GM12878 (cell line): ENCODE results near the gene PYGO1. TPM values are rescaled to one million over a fixed set of nuclear protein-coding genes. Genes with fewer than 3 reads are reported as not detected.
"Not testable (repeated sequence)": the region's sequence is repeated elsewhere in the genome, so short reads cannot be mapped to it uniquely, and the experiment has no call there.

Experiments
- ATAC-seq: fragments of 200-7000 bp; cut with Tn5 transposase; 3 replicates; pipeline ENCODE4 v1.9.1; 2020; ENCODE audit warnings: mild to moderate bottlenecking, moderate library complexity
- BruUV-seq: library from RNA; stranded (reverse); fragments of 400-500 nt; replicated peaks from 2 replicates; lab custom pipeline; 2021; lab: Mats Ljungman, UMichigan
- CTCF ChIA-PET: fragments of 300-600 bp; sonication (Branson Sonifier 250); formaldehyde crosslinking; extraction: SDS; loops from one replicate; lab custom pipeline; 2021; ENCODE audit warnings: inconsistent platforms; lab: Yijun Ruan, JAX
- POLR2A ChIA-PET: fragments of 350-600 bp; formaldehyde crosslinking; extraction: SDS; loops from one replicate; lab custom pipeline; 2021; ENCODE audit warnings: inconsistent platforms; lab: Charles Lee
- RAD21 ChIA-PET: fragments of 300-600 bp; sonication (Branson Sonifier 250); formaldehyde crosslinking; loops from one replicate; lab custom pipeline; 2023; ENCODE audit warnings: antibody characterized with exemption; ENCODE audit not compliant: unreplicated experiment; lab: Charles Lee
- SMC1A ChIA-PET: fragments of 300-600 bp; sonication (Branson Sonifier 250); formaldehyde crosslinking; loops from one replicate; lab custom pipeline; 2023; ENCODE audit not compliant: unreplicated experiment, uncharacterized antibody; lab: Charles Lee
- DNase-seq: peaks from one replicate; pipeline ENCODE4 v3.0.0-alpha.2; 2011; ENCODE audit warnings: low read depth, low spot score
- FAIRE-seq: peaks from 3 replicates; lab custom pipeline; 2011; peaks lifted over from hg19 to GRCh38; lab: Jason Lieb, UNC
- H2AFZ ChIP-seq: 2 replicates; pipeline ENCODE4 v1.6.0; 2011; ENCODE audit warnings: low read depth, low read length, control low read depth; ENCODE audit not compliant: control insufficient read depth
- H3K27ac ChIP-seq: 2 replicates; pipeline ENCODE4 v1.5.1; 2011; ENCODE audit warnings: control low read depth; ENCODE audit not compliant: control insufficient read depth, insufficient read depth
- H3K27me3 ChIP-seq, 2 experiments: replicated peaks in 1 of 2; 2 replicates each; pipeline versions ENCODE4 v1.6.0 to v1.6.1; 2011; ENCODE audit warnings: low read length in 1 of 2; ENCODE audit not compliant: control insufficient read depth in 2 of 2, insufficient read depth in 2 of 2
- H3K36me3 ChIP-seq, 2 experiments: 2 replicates each; pipeline ENCODE4 v1.5.1; 2011; ENCODE audit warnings: low read length in 1 of 2; ENCODE audit not compliant: control insufficient read depth in 2 of 2, insufficient read depth in 2 of 2
- H3K4me1 ChIP-seq: 2 replicates; pipeline ENCODE4 v1.6.1; 2011; ENCODE audit warnings: mild to moderate bottlenecking, low read length, moderate library complexity, mixed read lengths; ENCODE audit not compliant: control insufficient read depth, insufficient read depth
- H3K4me2 ChIP-seq: 2 replicates; pipeline ENCODE4 v1.6.0; 2011; ENCODE audit warnings: control low read depth; ENCODE audit not compliant: control insufficient read depth, insufficient read depth
- H3K4me3 ChIP-seq: fragments of 200-600 bp; sonication (generic); 2 replicates; pipeline ENCODE4 v1.5.1; 2016
- H3K79me2 ChIP-seq: 2 replicates; pipeline ENCODE4 v1.6.0; 2011; ENCODE audit warnings: low read length; ENCODE audit not compliant: control insufficient read depth, insufficient read depth
- H3K9ac ChIP-seq: 2 replicates; pipeline ENCODE4 v1.8.0; 2011; ENCODE audit warnings: low read length, control low read depth, mixed read lengths; ENCODE audit not compliant: control insufficient read depth, insufficient read depth
- H3K9me3 ChIP-seq: replicated peaks from 3 replicates; pipeline ENCODE4 v1.5.1; 2011; ENCODE audit warnings: mild to moderate bottlenecking, low read length; ENCODE audit not compliant: control insufficient read depth, insufficient read depth
- H4K20me1 ChIP-seq: 2 replicates; pipeline ENCODE4 v1.6.0; 2011; ENCODE audit not compliant: control insufficient read depth, insufficient read depth
- CBX3 ChIP-seq: fragments of 200-600 bp; sonication (generic); IDR thresholded peaks from 2 replicates; pipeline ENCODE4 v1.6.1; 2016; ENCODE audit warnings: low read depth, borderline replicate concordance
- IKZF2 ChIP-seq, 2 experiments: fragments of 450-650 bp; IDR thresholded peaks; 2 replicates each; pipeline ENCODE4 v1.6.1; 2017; ENCODE audit warnings: mild to moderate bottlenecking in 2 of 2, moderate library complexity in 2 of 2
- SMC3 ChIP-seq: IDR thresholded peaks from 2 replicates; pipeline ENCODE4 v1.6.1; 2011; ENCODE audit warnings: low read length, improper control_type of control experiment, borderline replicate concordance
- SREBF1 ChIP-seq: IDR thresholded peaks from 2 replicates; pipeline ENCODE4 v1.6.1; 2012; ENCODE audit warnings: mild to moderate bottlenecking, low read length
- WGBS: methylation state at CpG from one replicate; pipeline ENCODE4 v1.1.6; 2016; ENCODE audit warnings: low lambda C conversion rate; ENCODE audit not compliant: insufficient replicate concordance, insufficient coverage; ENCODE audit errors: missing lambda C conversion rate; 5-methylcytosine and 5-hydroxymethylcytosine counted together
- in situ Hi-C: fragments of 300-500 bp; cut with MboI; formaldehyde crosslinking; loops from 9 replicates; pipeline ENCODE4 v1.14.3; 2018; ENCODE audit warnings: mixed read lengths
- intact Hi-C: fragments of 100-400 bp; cut with micrococcal nuclease; formaldehyde crosslinking; loops from one replicate; pipeline ENCODE4 v1.14.2; 2022; ENCODE audit not compliant: unreplicated experiment
- polyA plus RNA-seq, 11 experiments: library from polyadenylated mRNA; depleted of rRNA in 4 of 11; unstranded in 6 of 11; stranded (reverse) in 5 of 11; fragments of >200 nt; fragmentation: Nextera tagmentation in 4 of 11; fragmentation: Illumina TruSeq in 1 of 11; extraction: Ambion mirVana in 4 of 11; extraction: Trizol in 1 of 11; gene quantifications; 1 replicate in 1 of 11; 2 replicates in 10 of 11; pipeline versions ENCODE4 v1.2.1 to v1.2.3, GENCODE V29; 2011 to 2016; ENCODE audit warnings: inconsistent platforms in 2 of 11, missing spikeins in 2 of 11, low read depth in 1 of 11
- total RNA-seq, 4 experiments: library from RNA; depleted of rRNA in 3 of 4; stranded (reverse); fragments of >200 nt in 3 of 4; fragmentation: Illumina TruSeq in 1 of 4; extraction: Trizol in 1 of 4; gene quantifications; 2 replicates each; pipeline versions ENCODE4 v1.2.1 to v1.2.3, GENCODE V29; 2013 to 2021

Gene PYGO1
- total and polyA plus RNA-seq, 10 of the 15 experiments (the other 5 are each of a cell fraction or from before 2014, with no cell fraction given), result 0.01 TPM; not detected in 9

GRCh38 chr15:55494931-55495330 is 93.2 kb downstream of the PYGO1 start:
- no peak overlapping the region for H3K27ac ChIP-seq
- no peak overlapping the region for H3K4me3 ChIP-seq
- SMC1A ChIA-PET, result interaction anchor here (1.6 kb wide), 1 partner anchor 16 kb away, joined by 3 read pairs; no protein-coding TSS in a partner anchor
- in situ Hi-C loops, result no loop called here
- TF ChIP-seq IKZF2 (IDR thresholded peaks at IDR 0.05) (no peak), CBX3 (no peak), SMC3 (no peak), SREBF1 (no peak)
- H2AFZ ChIP-seq, result no peak overlapping the region
- RAD21 ChIA-PET, result no interaction called here
- H3K36me3 ChIP-seq, result no peaks in the 10 kb centered on the region
- no peaks in the 10 kb centered on the region; the same call in 1 of the 2 replicates for H3K4me1 ChIP-seq
- intact Hi-C loops, result no loop called here
- no peak overlapping the region for H3K9ac ChIP-seq
- DNase-seq, result no peak
- H3K9me3 ChIP-seq, result no peaks in the 10 kb centered on the region
- no peaks in the 10 kb centered on the region for H3K27me3 ChIP-seq
- no TSS peak for BruUV-seq
- FAIRE-seq, result no peak
- POLR2A ChIA-PET, result no interaction called here
- 43% methylated on average over 1 of the region's 1 CpG for WGBS
- no peaks in the 10 kb centered on the region for H4K20me1 ChIP-seq
- CTCF ChIA-PET, result interaction anchor here (0.6 to 0.7 kb wide), 2 partner anchors 32 to 47 kb away, joined by 3 to 4 read pairs; no protein-coding TSS in a partner anchor
- no peak overlapping the region for H3K4me2 ChIP-seq
- no peak; the same call in 2 of the 3 replicates for ATAC-seq
- no peaks in the 10 kb centered on the region for H3K79me2 ChIP-seq

- H3K79me2 ChIP-seq, ATAC-seq, intact Hi-C loops, BruUV-seq, H3K9me3 ChIP-seq, CTCF ChIA-PET, H3K27ac ChIP-seq, SMC1A ChIA-PET, H2AFZ ChIP-seq, POLR2A ChIA-PET, H3K4me2 ChIP-seq, H3K36me3 ChIP-seq, H3K9ac ChIP-seq, H4K20me1 ChIP-seq, H3K27me3 ChIP-seq, in situ Hi-C loops, H3K4me1 ChIP-seq, H3K4me3 ChIP-seq, FAIRE-seq, DNase-seq, RAD21 ChIA-PET: not testable (repeated sequence)
- 77% methylated on average over 9 of the region's 9 CpGs for WGBS
Measured at GRCh38 chr15:55488952-55489600, 99.1 kb downstream of the PYGO1 start.

Other genes starting within 250 kb of the PYGO1 start
- 5.1 and 8.0 TPM in 2 replicates for gene CCPG1, start 180.0 kb downstream of the PYGO1 start, total RNA-seq (2014; rRNA removed)
- gene CCPG1, start 180.0 kb downstream of the PYGO1 start, total RNA-seq (2014; rRNA removed; fragmentation: Illumina TruSeq; extraction: Trizol), result 10.5 and 10.8 TPM in 2 replicates
- 8.9 and 11.1 TPM in 2 replicates for gene CCPG1, start 180.0 kb downstream of the PYGO1 start, total RNA-seq (2021)
- 15.8 and 24.9 TPM in 2 replicates for gene CCPG1, start 180.0 kb downstream of the PYGO1 start, polyA plus RNA-seq (2011; rRNA removed)
- gene CCPG1, start 180.0 kb downstream of the PYGO1 start, polyA plus RNA-seq (2014; fragmentation: Illumina TruSeq; extraction: Trizol), result 9.2 and 18.1 TPM in 2 replicates
- gene CCPG1, start 180.0 kb downstream of the PYGO1 start, polyA plus RNA-seq (2014; fragmentation: Nextera tagmentation; extraction: Ambion mirVana), result 1 to 10 TPM; 6.6 to 7.5 TPM
- 4.6 and 6.0 TPM in 2 replicates for gene CCPG1, start 180.0 kb downstream of the PYGO1 start, polyA plus RNA-seq (2014; rRNA removed)
- gene CCPG1, start 180.0 kb downstream of the PYGO1 start, polyA plus RNA-seq (2016; fragmentation: Nextera tagmentation; extraction: Ambion mirVana), result 10 to 100 TPM; 12.3 to 13.9 TPM
- 0.33 and 0.45 TPM in 2 replicates for gene PIERCE2, start 179.8 kb downstream of the PYGO1 start, total RNA-seq (2014; rRNA removed)
- gene PIERCE2, start 179.8 kb downstream of the PYGO1 start, total RNA-seq (2014; rRNA removed; fragmentation: Illumina TruSeq; extraction: Trizol), result 0.28 and 0.89 TPM in 2 replicates
- 0.48 TPM in 1 of 2 replicates, not detected in the other for gene PIERCE2, start 179.8 kb downstream of the PYGO1 start, total RNA-seq (2021)
- gene PIERCE2, start 179.8 kb downstream of the PYGO1 start, polyA plus RNA-seq (2011; rRNA removed), result 1.1 and 1.4 TPM in 2 replicates
- 0.60 and 1.1 TPM in 2 replicates for gene PIERCE2, start 179.8 kb downstream of the PYGO1 start, polyA plus RNA-seq (2014; fragmentation: Illumina TruSeq; extraction: Trizol)
- 1 to 10 TPM in 1 of 2 experiments, under 1 TPM in 1; 0.93 to 1.3 TPM for gene PIERCE2, start 179.8 kb downstream of the PYGO1 start, polyA plus RNA-seq (2014; fragmentation: Nextera tagmentation; extraction: Ambion mirVana)
- 0.32 and 0.33 TPM in 2 replicates for gene PIERCE2, start 179.8 kb downstream of the PYGO1 start, polyA plus RNA-seq (2014; rRNA removed)
- gene PIERCE2, start 179.8 kb downstream of the PYGO1 start, polyA plus RNA-seq (2016; fragmentation: Nextera tagmentation; extraction: Ambion mirVana), result 1 to 10 TPM in 1 of 2 experiments, under 1 TPM in 1; 0.40 to 1.3 TPM
- gene DNAAF4, start 80.1 kb downstream of the PYGO1 start, total RNA-seq (2014; rRNA removed), result 0.22 TPM in 1 of 2 replicates, not detected in the other
- gene DNAAF4, start 80.1 kb downstream of the PYGO1 start, total RNA-seq (2014; rRNA removed; fragmentation: Illumina TruSeq; extraction: Trizol), result 0.31 and 0.78 TPM in 2 replicates
- gene DNAAF4, start 80.1 kb downstream of the PYGO1 start, total RNA-seq (2021), result 0.33 TPM in 1 of 2 replicates, not detected in the other
- gene DNAAF4, start 80.1 kb downstream of the PYGO1 start, polyA plus RNA-seq (2011; rRNA removed), result 0.14 TPM in 1 of 2 replicates, not detected in the other
- 0.32 and 1.00 TPM in 2 replicates for gene DNAAF4, start 80.1 kb downstream of the PYGO1 start, polyA plus RNA-seq (2014; fragmentation: Illumina TruSeq; extraction: Trizol)
- gene DNAAF4, start 80.1 kb downstream of the PYGO1 start, polyA plus RNA-seq (2014; fragmentation: Nextera tagmentation; extraction: Ambion mirVana), result 1 to 10 TPM in 1 of 2 experiments, under 1 TPM in 1; 0.37 to 1.2 TPM
- gene DNAAF4, start 80.1 kb downstream of the PYGO1 start, polyA plus RNA-seq (2014; rRNA removed), result 0.19 and 0.41 TPM in 2 replicates
- gene DNAAF4, start 80.1 kb downstream of the PYGO1 start, polyA plus RNA-seq (2016; fragmentation: Nextera tagmentation; extraction: Ambion mirVana), result 1 to 10 TPM in 1 of 2 experiments, under 1 TPM in 1; 0.80 to 1.9 TPM
- not detected in 2 replicates for gene PRTG, start 154.8 kb upstream of the PYGO1 start, total RNA-seq (2014; rRNA removed)
- not detected in 2 replicates for gene PRTG, start 154.8 kb upstream of the PYGO1 start, total RNA-seq (2014; rRNA removed; fragmentation: Illumina TruSeq; extraction: Trizol)
- gene PRTG, start 154.8 kb upstream of the PYGO1 start, total RNA-seq (2021), result 0.03 TPM in 1 of 2 replicates, not detected in the other
- not detected in 2 replicates for gene PRTG, start 154.8 kb upstream of the PYGO1 start, polyA plus RNA-seq (2011; rRNA removed)
- gene PRTG, start 154.8 kb upstream of the PYGO1 start, polyA plus RNA-seq (2014; fragmentation: Illumina TruSeq; extraction: Trizol), result under 0.01 and 0.03 TPM in 2 replicates
- gene PRTG, start 154.8 kb upstream of the PYGO1 start, polyA plus RNA-seq (2014; fragmentation: Nextera tagmentation; extraction: Ambion mirVana), result not detected
- gene PRTG, start 154.8 kb upstream of the PYGO1 start, polyA plus RNA-seq (2014; rRNA removed), result not detected in 2 replicates
- gene PRTG, start 154.8 kb upstream of the PYGO1 start, polyA plus RNA-seq (2016; fragmentation: Nextera tagmentation; extraction: Ambion mirVana), result under 1 TPM in 1 of 2 experiments, not detected in 1; 0.25 TPM